Islet of Langerhans (tissue), 1 donor: ENCODE data around the gene FKBP6.
"Not testable (repeated sequence)": the region's sequence is repeated elsewhere in the genome, so short reads cannot be mapped to it uniquely, and the experiment has no call there.

ENCODE experiments used
- FAIRE-seq: peaks from one replicate; lab custom pipeline; 2011; peaks lifted over from hg19 to GRCh38; lab: Jason Lieb, UNC

FKBP6 gene

GRCh38 chr7:73324081-73324845 is 3.7 kb upstream of the FKBP6 start:
- FAIRE-seq: not testable (repeated sequence)

GRCh38 chr7:73325424-73325823 is 2.5 kb upstream of the FKBP6 start:
- FAIRE-seq: not testable (repeated sequence)

GRCh38 chr7:73327449-73327848 is 512 bp upstream of the FKBP6 start:
- FAIRE-seq: not testable (repeated sequence)

- no peak for FAIRE-seq
Observed at GRCh38 chr7:73328696-73329095, 735 bp downstream of the FKBP6 start.

- no peak for FAIRE-seq
Observed at GRCh38 chr7:73329861-73330581, 2.1 kb downstream of the FKBP6 start.

- no peak for FAIRE-seq
Observed at GRCh38 chr7:73330772-73331171, 2.8 kb downstream of the FKBP6 start.

GRCh38 chr7:73332447-73332846 is 4.5 kb downstream of the FKBP6 start:
- FAIRE-seq: no peak

- no peak for FAIRE-seq
Observed at GRCh38 chr7:73338321-73338720, 10.4 kb downstream of the FKBP6 start.

- FAIRE-seq: no peak
Observed at GRCh38 chr7:73340514-73340913, 12.6 kb downstream of the FKBP6 start.

GRCh38 chr7:73341877-73342276 is 13.9 kb downstream of the FKBP6 start:
- no peak for FAIRE-seq

GRCh38 chr7:73342645-73343044 is 14.7 kb downstream of the FKBP6 start:
- no peak for FAIRE-seq

- no peak for FAIRE-seq
Observed at GRCh38 chr7:73343671-73344380, 15.9 kb downstream of the FKBP6 start.

GRCh38 chr7:73345538-73345937 is 17.6 kb downstream of the FKBP6 start:
- no peak for FAIRE-seq

GRCh38 chr7:73345951-73346350 is 18.0 kb downstream of the FKBP6 start:
- FAIRE-seq: no peak

- FAIRE-seq: no peak
Observed at GRCh38 chr7:73349763-73350162, 21.8 kb downstream of the FKBP6 start.

GRCh38 chr7:73350306-73351068 is 22.5 kb downstream of the FKBP6 start:
- FAIRE-seq: no peak

GRCh38 chr7:73351447-73352167 is 23.6 kb downstream of the FKBP6 start:
- FAIRE-seq: no peak

GRCh38 chr7:73352784-73353183 is 24.8 kb downstream of the FKBP6 start:
- FAIRE-seq: no peak

GRCh38 chr7:73353243-73353642 is 25.3 kb downstream of the FKBP6 start:
- FAIRE-seq: no peak

- no peak for FAIRE-seq
Observed at GRCh38 chr7:73354196-73354595, 26.2 kb downstream of the FKBP6 start.

- FAIRE-seq: no peak
Observed at GRCh38 chr7:73354821-73355220, 26.9 kb downstream of the FKBP6 start.

- FAIRE-seq: no peak
Observed at GRCh38 chr7:73356159-73356558, 28.2 kb downstream of the FKBP6 start.
